ENCODE measurements around the gene NXPE3.
A peak's percentile ranks its signal among the peaks of the same experiment; 100 is the strongest.
"Not testable (repeated sequence)": the region's sequence is repeated elsewhere in the genome, so short reads cannot be mapped to it uniquely, and the experiment has no call there.

The NXPE3 gene

GRCh38 chr3:101852983-101853840 is 74.2 kb downstream of the NXPE3 start:
- no peak for DNase-seq

- DNase-seq, result no peak
Observed at GRCh38 chr3:101853982-101854381, 75.0 kb downstream of the NXPE3 start.

- DNase-seq, result no peak
Observed at GRCh38 chr3:101854608-101855304, 75.7 kb downstream of the NXPE3 start.

GRCh38 chr3:101857301-101857741 is 78.3 kb downstream of the NXPE3 start:
- DNase-seq, result no peak

GRCh38 chr3:101858464-101859030 is 79.5 kb downstream of the NXPE3 start:
- no peak for DNase-seq

GRCh38 chr3:101859882-101860448 is 81.0 kb downstream of the NXPE3 start:
- DNase-seq, result no peak

- no peak for DNase-seq
Observed at GRCh38 chr3:101861212-101861788, 82.3 kb downstream of the NXPE3 start.

GRCh38 chr3:101861789-101862415 is 82.9 kb downstream of the NXPE3 start:
- DNase-seq, result no peak

- DNase-seq, result no peak
Observed at GRCh38 chr3:101862416-101863165, 83.6 kb downstream of the NXPE3 start.

GRCh38 chr3:101864926-101865325 is 85.9 kb downstream of the NXPE3 start:
- not testable (repeated sequence) for DNase-seq

- DNase-seq, result no peak
Observed at GRCh38 chr3:101865751-101866509, 86.9 kb downstream of the NXPE3 start.

- DNase-seq, result no peak
Observed at GRCh38 chr3:101867511-101867910, 88.5 kb downstream of the NXPE3 start.

- DNase-seq, result no peak
Observed at GRCh38 chr3:101867996-101868395, 89.0 kb downstream of the NXPE3 start.

GRCh38 chr3:101868534-101869464 is 89.8 kb downstream of the NXPE3 start:
- peak; percentile 10 for DNase-seq

GRCh38 chr3:101870138-101870537 is 91.1 kb downstream of the NXPE3 start:
- DNase-seq, result no peak

GRCh38 chr3:101873619-101874018 is 94.6 kb downstream of the NXPE3 start:
- DNase-seq, result peak; percentile 59

GRCh38 chr3:101876142-101876541 is 97.1 kb downstream of the NXPE3 start:
- no peak for DNase-seq

Data from fibroblast of skin of back (primary cell).